IMR-90 (cell line): ENCODE measurements around the gene SLC25A22. TPM values are rescaled to one million over a fixed set of nuclear protein-coding genes. Genes with fewer than 3 reads are reported as not detected.
A peak's percentile ranks its signal among the peaks of the same experiment; 100 is the strongest.

Experiments used
- ATAC-seq: fragments of 200-7000 bp; cut with Tn5 transposase; 2 replicates; pipeline ENCODE4 v1.9.1; 2020; ENCODE audit warnings: low read depth, mild to moderate bottlenecking, moderate library complexity
- BruUV-seq: library from RNA; stranded (reverse); fragments of 400-500 nt; replicated peaks from 2 replicates; lab custom pipeline; 2021; lab: Mats Ljungman, UMichigan
- CTCF ChIA-PET: fragments of 300-600 bp; formaldehyde crosslinking; extraction: SDS; loops from one replicate; lab custom pipeline; 2021; ENCODE audit warnings: antibody characterized with exemption; lab: Yijun Ruan, JAX
- POLR2A ChIA-PET: fragments of 300-600 bp; sonication (Branson Sonifier 250); formaldehyde crosslinking; loops from one replicate; lab custom pipeline; 2022; ENCODE audit warnings: antibody characterized with exemption; ENCODE audit not compliant: unreplicated experiment; lab: Charles Lee
- DNase-seq: peaks from one replicate; pipeline ENCODE4 v3.0.0; 2013
- H2AFZ ChIP-seq: replicated peaks from 2 replicates; pipeline ENCODE3; 2013; ENCODE audit warnings: low read length, mild to moderate bottlenecking; ENCODE audit not compliant: poor library complexity
- H2AK5ac ChIP-seq: 2 replicates; pipeline ENCODE4 v1.6.1; 2013; ENCODE audit warnings: low read depth, low read length, inconsistent platforms
- H2AK9ac ChIP-seq: replicated peaks from 2 replicates; pipeline ENCODE3; 2013; ENCODE audit warnings: mild to moderate bottlenecking, low read depth, low read length, moderate library complexity; ENCODE audit not compliant: poor library complexity
- H2BK120ac ChIP-seq: 2 replicates; pipeline ENCODE4 v1.6.1; 2013; ENCODE audit warnings: low read depth, low read length, inconsistent platforms
- H2BK15ac ChIP-seq: 3 replicates; pipeline ENCODE4 v1.6.1; 2013; ENCODE audit warnings: low read depth, low read length, inconsistent platforms
- H2BK20ac ChIP-seq: 2 replicates; pipeline ENCODE4 v1.6.1; 2013; ENCODE audit warnings: low read depth, mild to moderate bottlenecking, inconsistent platforms, low read length, moderate library complexity
- H2BK5ac ChIP-seq: 2 replicates; pipeline ENCODE4 v1.6.1; 2013; ENCODE audit warnings: mild to moderate bottlenecking, low read depth, low read length, inconsistent platforms; ENCODE audit not compliant: poor library complexity, severe bottlenecking
- H3K14ac ChIP-seq: replicated peaks from 2 replicates; pipeline ENCODE4 v1.6.1; 2013; ENCODE audit warnings: low read depth, low read length, inconsistent platforms
- H3K18ac ChIP-seq: 2 replicates; pipeline ENCODE4 v1.6.1; 2013; ENCODE audit warnings: low read depth, low read length, control low read depth
- H3K23ac ChIP-seq: 2 replicates; pipeline ENCODE4 v1.6.1; 2013; ENCODE audit warnings: low read depth, low read length, inconsistent platforms
- H3K27ac ChIP-seq: 2 replicates; pipeline ENCODE4 v1.5.1; 2013; ENCODE audit warnings: mild to moderate bottlenecking, control low read depth, low read length; ENCODE audit not compliant: insufficient read depth
- H3K27me3 ChIP-seq: 2 replicates; pipeline ENCODE4 v1.6.1; 2013; ENCODE audit warnings: low read length; ENCODE audit not compliant: control insufficient read depth, insufficient read depth
- H3K36me3 ChIP-seq: 2 replicates; pipeline ENCODE4 v1.6.1; 2013; ENCODE audit warnings: low read length, mixed read lengths; ENCODE audit not compliant: control insufficient read depth, insufficient read depth
- H3K4ac ChIP-seq: 2 replicates; pipeline ENCODE4 v1.6.1; 2013; ENCODE audit warnings: low read depth, low read length, inconsistent platforms
- H3K4me1 ChIP-seq: 2 replicates; pipeline ENCODE4 v1.6.1; 2013; ENCODE audit warnings: low read length, mixed read lengths; ENCODE audit not compliant: control insufficient read depth, insufficient read depth
- H3K4me2 ChIP-seq: 2 replicates; pipeline ENCODE4 v1.6.1; 2013; ENCODE audit warnings: low read depth, mild to moderate bottlenecking, control low read depth, low read length, moderate library complexity
- H3K4me3 ChIP-seq: 2 replicates; pipeline ENCODE4 v1.5.1; 2013; ENCODE audit warnings: low read depth, mild to moderate bottlenecking, control low read depth, low read length, moderate library complexity; ENCODE audit not compliant: insufficient read depth
- H3K56ac ChIP-seq: 2 replicates; pipeline ENCODE4 v1.6.1; 2013; ENCODE audit warnings: low read length, inconsistent platforms; ENCODE audit not compliant: insufficient read depth; ENCODE audit errors: extremely low read depth
- H3K79me1 ChIP-seq, 2 experiments: 2 replicates each; pipeline ENCODE4 v1.6.1; 2013; ENCODE audit warnings: low read length in 2 of 2, inconsistent platforms in 1 of 2, low read depth in 1 of 2
- H3K9ac ChIP-seq: 2 replicates; pipeline ENCODE4 v1.6.1; 2013; ENCODE audit warnings: low read depth, low read length, control low read depth
- H3K9me1 ChIP-seq: 2 replicates; pipeline ENCODE4 v1.6.1; 2013; ENCODE audit warnings: low read length, inconsistent platforms; ENCODE audit not compliant: insufficient read depth
- H3K9me3 ChIP-seq: 2 replicates; pipeline ENCODE4 v1.6.1; 2013; ENCODE audit warnings: low read length; ENCODE audit not compliant: control insufficient read depth, insufficient read depth
- H4K20me1 ChIP-seq: 2 replicates; pipeline ENCODE4 v1.6.1; 2013; ENCODE audit warnings: low read length, inconsistent platforms; ENCODE audit not compliant: insufficient read depth
- H4K5ac ChIP-seq: 2 replicates; pipeline ENCODE4 v1.6.1; 2013; ENCODE audit warnings: mild to moderate bottlenecking, low read depth, low read length, control low read depth
- H4K8ac ChIP-seq, 2 experiments: 2 replicates each; pipeline ENCODE4 v1.6.1; 2013; ENCODE audit warnings: low read depth in 2 of 2, low read length in 2 of 2, control low read depth in 1 of 2, inconsistent platforms in 1 of 2
- H4K91ac ChIP-seq: 2 replicates; pipeline ENCODE4 v1.6.1; 2013; ENCODE audit warnings: low read depth, low read length, inconsistent platforms; ENCODE audit not compliant: insufficient read depth
- BHLHE40 ChIP-seq: fragments of 150-350 bp; IDR thresholded peaks from 2 replicates; pipeline ENCODE4 v1.6.1; 2016; ENCODE audit warnings: mild to moderate bottlenecking, low read depth, low read length
- FOS ChIP-seq: fragments of 150-350 bp; IDR thresholded peaks from 2 replicates; pipeline ENCODE4 v1.6.1; 2016; ENCODE audit warnings: low read depth, low read length
- MAZ ChIP-seq: IDR thresholded peaks from 2 replicates; pipeline ENCODE4 v1.6.1; 2012; ENCODE audit warnings: low read depth, mild to moderate bottlenecking, low read length, improper control_type of control experiment, moderate library complexity, borderline replicate concordance
- MXI1 ChIP-seq: IDR thresholded peaks from 2 replicates; pipeline ENCODE4 v1.6.1; 2012; ENCODE audit warnings: low read depth, mild to moderate bottlenecking, low read length, moderate library complexity, borderline replicate concordance
- NFE2L2 ChIP-seq: fragments of 150-350 bp; IDR thresholded peaks from 2 replicates; pipeline ENCODE4 v1.6.1; 2016; ENCODE audit warnings: low read depth, mild to moderate bottlenecking, low read length
- POLR2A ChIP-seq: IDR thresholded peaks from 2 replicates; pipeline ENCODE4 v1.6.1; 2012; ENCODE audit warnings: mild to moderate bottlenecking, low read depth, low read length
- RAD21 ChIP-seq: IDR thresholded peaks from 2 replicates; pipeline ENCODE4 v1.6.1; 2012; ENCODE audit warnings: low read length, improper control_type of control experiment
- RCOR1 ChIP-seq: IDR thresholded peaks from 2 replicates; pipeline ENCODE4 v1.6.1; 2012; ENCODE audit warnings: mild to moderate bottlenecking, low read length, improper control_type of control experiment; ENCODE audit not compliant: insufficient replicate concordance
- RFX5 ChIP-seq: IDR thresholded peaks from 2 replicates; pipeline ENCODE4 v1.8.0; 2012; ENCODE audit warnings: low read depth, mild to moderate bottlenecking, low read length, moderate library complexity
- SMC3 ChIP-seq: fragments of 150-350 bp; IDR thresholded peaks from 2 replicates; pipeline ENCODE4 v1.6.1; 2016; ENCODE audit warnings: low read depth, mild to moderate bottlenecking, antibody characterized with exemption, low read length, moderate library complexity
- WGBS, 2 experiments: methylation state at CpG; one replicate each; pipeline versions ENCODE4 v1.1.5 to v1.1.7; 2013; ENCODE audit warnings: missing lambda C conversion rate in 2 of 2; ENCODE audit not compliant: insufficient read length in 1 of 2; ENCODE audit errors: extremely low coverage in 2 of 2; 5-methylcytosine and 5-hydroxymethylcytosine counted together
- dilution Hi-C: fragments of 300-500 bp; cut with HindIII; formaldehyde crosslinking; loops from one replicate; pipeline ENCODE4 v1.14.3; 2018; ENCODE audit warnings: low sequenced_read_pairs; ENCODE audit not compliant: unreplicated experiment
- in situ Hi-C: fragments of 300-500 bp; cut with MboI; formaldehyde crosslinking; loops from 3 replicates; pipeline ENCODE4 v1.14.3; 2019; ENCODE audit warnings: low sequenced_read_pairs, inconsistent platforms, mixed read lengths
- intact Hi-C: fragments of 100-400 bp; cut with micrococcal nuclease; formaldehyde crosslinking; loops from 2 replicates; pipeline ENCODE4 v1.10.0; 2022
- polyA plus RNA-seq, 3 experiments: library from polyadenylated mRNA; depleted of rRNA; stranded (reverse); fragments of >200 nt; gene quantifications; 2 replicates each; pipeline ENCODE4 v1.2.3, GENCODE V29; 2012; ENCODE audit warnings: low replicate concordance in 1 of 3
- total RNA-seq: library from RNA; depleted of rRNA; stranded (reverse); fragments of >200 nt; gene quantifications from 2 replicates; pipeline ENCODE4 v1.2.3, GENCODE V29; 2012
- TF ChIP-seq, protein P1 (sequence below): fragments of 150-350 bp; IDR thresholded peaks from 2 replicates; pipeline ENCODE4 v1.6.1; 2017; ENCODE audit warnings: mild to moderate bottlenecking, antibody characterized with exemption, low read length, low read depth
- TF ChIP-seq, protein P2 (sequence below): conservative IDR thresholded peaks from 2 replicates; pipeline ENCODE4 v1.5.1; 2012; ENCODE audit warnings: mild to moderate bottlenecking, low read depth, low read length, improper control_type of control experiment

Gene SLC25A22
- total and polyA plus RNA-seq, 2 of the 4 experiments (the other 2 are of a cell fraction) = 8.2 to 41.3 TPM

DNA sequence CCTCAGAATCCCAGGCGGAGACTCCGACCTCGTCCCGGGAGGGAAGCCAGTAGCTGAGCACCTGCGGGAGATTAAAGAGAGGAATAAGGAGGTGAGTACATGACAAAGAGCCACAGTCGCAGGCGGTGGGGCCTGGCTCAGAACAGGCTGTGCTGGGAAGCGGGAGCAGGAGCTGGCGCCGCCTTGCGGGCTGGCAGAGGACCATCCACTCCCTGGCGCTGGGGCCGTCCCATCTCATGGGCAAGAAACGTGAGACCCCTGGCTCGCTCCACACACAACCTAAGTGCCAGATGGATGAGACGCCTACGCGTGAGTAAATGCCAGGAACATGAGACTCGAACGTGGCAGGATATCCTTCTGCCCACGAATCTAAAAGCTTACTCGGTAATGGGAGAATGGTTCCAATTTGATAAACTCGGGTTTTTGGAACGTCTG, 14.5 kb downstream of the SLC25A22 start:
- H3K9me1 ChIP-seq = no peaks in the 10 kb centered on the region
- in situ Hi-C loops (no loop called here), intact Hi-C loops (loop anchor here (1.0 kb wide), 1 partner anchor 121 kb away; no protein-coding TSS in a partner anchor), dilution Hi-C loops (no loop called here)
- H3K4me3 ChIP-seq = no peak overlapping the region
- H3K56ac ChIP-seq = no peak overlapping the region
- H2BK20ac ChIP-seq = no peak overlapping the region
- H3K9me3 ChIP-seq = no peaks in the 10 kb centered on the region
- H2BK5ac ChIP-seq = no peak overlapping the region
- peak overlapping the region; percentile 87 for H2AFZ ChIP-seq
- peak overlapping the region; percentile 51 for H3K4ac ChIP-seq
- no TSS peak for BruUV-seq
- H4K5ac ChIP-seq = no peak overlapping the region
- no peaks in the 10 kb centered on the region for H3K27me3 ChIP-seq
- ATAC-seq (peak; percentile 91), DNase-seq (peak; percentile 96)
- no peak overlapping the region for H2BK15ac ChIP-seq
- no peak overlapping the region for H2BK120ac ChIP-seq
- peak overlapping the region; percentile 36; the same call in 1 of the 2 replicates for H2AK5ac ChIP-seq
- H4K20me1 ChIP-seq = peaks cover 16% of the 10 kb centered on the region
- H2AK9ac ChIP-seq = peak overlapping the region; percentile 91
- H3K36me3 ChIP-seq = peaks cover 14% of the 10 kb centered on the region
- ChIA-PET CTCF (interaction anchor here (0.6 to 2.2 kb wide), 3 partner anchors 13 to 50 kb away, joined by 3 to 10 read pairs (median 6); no protein-coding TSS in a partner anchor), POLR2A (no interaction called here)
- peak overlapping the region; percentile 61; the same call in 1 of the 2 replicates for H3K23ac ChIP-seq
- H3K18ac ChIP-seq = no peak overlapping the region
- peaks cover 6 to 32% of the 10 kb centered on the region in 2 experiments for H3K79me1 ChIP-seq
- no peak overlapping the region for H3K14ac ChIP-seq
- no peak overlapping the region for H3K9ac ChIP-seq
- TF ChIP-seq NFE2L2 (0 out of 2 replicates have a peak, but pooled peaks have one; percentile 11), RCOR1 (peak; percentile 63), RAD21 (peak; percentile 73), FOS (peak; percentile 14; the same call in 1 of the 2 replicates), SMC3 (peak; percentile 67), RFX5 (no peak), BHLHE40 (peak; percentile 97), POLR2A (no peak), MXI1 (0 out of 2 replicates have a peak, but pooled peaks have one; percentile 68), MAZ (peak; percentile 67)
- TF ChIP-seq, protein P1, sequence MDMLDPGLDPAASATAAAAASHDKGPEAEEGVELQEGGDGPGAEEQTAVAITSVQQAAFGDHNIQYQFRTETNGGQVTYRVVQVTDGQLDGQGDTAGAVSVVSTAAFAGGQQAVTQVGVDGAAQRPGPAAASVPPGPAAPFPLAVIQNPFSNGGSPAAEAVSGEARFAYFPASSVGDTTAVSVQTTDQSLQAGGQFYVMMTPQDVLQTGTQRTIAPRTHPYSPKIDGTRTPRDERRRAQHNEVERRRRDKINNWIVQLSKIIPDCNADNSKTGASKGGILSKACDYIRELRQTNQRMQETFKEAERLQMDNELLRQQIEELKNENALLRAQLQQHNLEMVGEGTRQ = no peak
- TF ChIP-seq, protein P2, sequence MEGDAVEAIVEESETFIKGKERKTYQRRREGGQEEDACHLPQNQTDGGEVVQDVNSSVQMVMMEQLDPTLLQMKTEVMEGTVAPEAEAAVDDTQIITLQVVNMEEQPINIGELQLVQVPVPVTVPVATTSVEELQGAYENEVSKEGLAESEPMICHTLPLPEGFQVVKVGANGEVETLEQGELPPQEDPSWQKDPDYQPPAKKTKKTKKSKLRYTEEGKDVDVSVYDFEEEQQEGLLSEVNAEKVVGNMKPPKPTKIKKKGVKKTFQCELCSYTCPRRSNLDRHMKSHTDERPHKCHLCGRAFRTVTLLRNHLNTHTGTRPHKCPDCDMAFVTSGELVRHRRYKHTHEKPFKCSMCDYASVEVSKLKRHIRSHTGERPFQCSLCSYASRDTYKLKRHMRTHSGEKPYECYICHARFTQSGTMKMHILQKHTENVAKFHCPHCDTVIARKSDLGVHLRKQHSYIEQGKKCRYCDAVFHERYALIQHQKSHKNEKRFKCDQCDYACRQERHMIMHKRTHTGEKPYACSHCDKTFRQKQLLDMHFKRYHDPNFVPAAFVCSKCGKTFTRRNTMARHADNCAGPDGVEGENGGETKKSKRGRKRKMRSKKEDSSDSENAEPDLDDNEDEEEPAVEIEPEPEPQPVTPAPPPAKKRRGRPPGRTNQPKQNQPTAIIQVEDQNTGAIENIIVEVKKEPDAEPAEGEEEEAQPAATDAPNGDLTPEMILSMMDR = peak; percentile 86
- whole genome bisulfite sequencing, 2 experiments = 12% methylated on average over 16 of the region's 24 CpGs; no CpG with 5 or more reads in 1 of the 2 experiments
- H3K27ac ChIP-seq = peak overlapping the region; percentile 46; the same call in 1 of the 2 replicates
- peak overlapping the region in 1 of 2 experiments; percentile 6; a peak in 1 of 4 replicates for H4K8ac ChIP-seq
- H3K4me1 ChIP-seq = peaks cover 6% of the 10 kb centered on the region
- H3K4me2 ChIP-seq = peak overlapping the region; percentile 52
- no peak overlapping the region for H4K91ac ChIP-seq
